Measurements from ENCODE around the gene NRP1. TPM values are rescaled to one million over a fixed set of nuclear protein-coding genes. Genes with fewer than 3 reads are reported as not detected.
"Not testable (repeated sequence)": the region's sequence is repeated elsewhere in the genome, so short reads cannot be mapped to it uniquely, and the experiment has no call there.

NRP1 gene
- total and polyA plus RNA-seq, 2 donors = 15.4 to 15.8 TPM

DNA sequence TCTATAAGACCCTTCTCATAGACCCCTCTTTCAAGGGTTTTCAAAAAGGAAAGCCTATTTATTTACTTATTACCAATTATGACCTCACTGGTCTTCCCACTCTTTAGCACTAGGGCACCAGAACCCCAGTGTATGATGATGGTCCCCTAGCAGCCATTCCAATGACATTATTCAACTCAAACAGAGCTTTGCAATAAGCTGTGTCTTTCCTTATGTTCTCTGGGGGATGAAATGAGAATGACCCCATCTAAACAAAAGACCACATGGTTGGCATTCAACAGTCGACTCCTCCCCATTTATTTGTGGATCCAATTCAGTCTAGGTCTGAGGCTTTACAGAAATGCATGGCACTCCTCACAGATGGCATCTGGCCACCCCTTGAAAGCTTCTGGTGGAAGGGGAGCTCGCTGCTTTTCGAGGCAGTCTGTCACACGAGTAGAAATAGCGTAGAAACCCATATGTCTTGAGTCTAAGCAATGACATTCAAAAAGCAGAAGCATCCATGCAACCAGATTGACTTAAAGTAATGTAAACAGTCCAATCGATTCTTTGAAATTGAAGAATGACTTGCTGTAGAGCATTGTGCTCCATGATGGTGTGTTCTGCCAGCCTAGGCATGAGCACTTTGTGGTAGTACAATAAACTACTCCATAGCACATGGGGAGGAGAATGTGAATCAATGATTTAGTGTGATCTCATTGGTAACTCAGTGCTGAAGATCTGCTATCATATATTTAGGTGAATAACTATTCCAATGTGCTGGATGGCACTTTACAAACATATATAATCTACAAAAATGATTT lies 29.8 kb downstream of the NRP1 start:
- 87% methylated on average over 6 of the region's 6 CpGs for WGBS
- Histone ChIP-seq H3K9me3 (ENCODE audit: control insufficient read depth in 2 of 2, insufficient read depth in 1 of 2, low read length in 1 of 2) (no peaks in the 10 kb centered on the region), H3K4me3 (ENCODE audit: low read length in 2 of 2) (no peak overlapping the region), H3K36me3 (ENCODE audit: control insufficient read depth in 2 of 2, insufficient read depth in 2 of 2, low read length in 1 of 2) (no peaks in the 10 kb centered on the region), H3K4me1 (ENCODE audit: control insufficient read depth in 2 of 2, insufficient read depth in 2 of 2, low read length in 2 of 2) (no peaks in the 10 kb centered on the region), H3K27ac (ENCODE audit: low read depth in 1 of 2, low read length in 1 of 2) (no peak overlapping the region), H3K27me3 (ENCODE audit: control insufficient read depth in 2 of 2, insufficient read depth in 1 of 2, low read length in 1 of 2) (no peaks in the 10 kb centered on the region)
- DNase-seq (ENCODE audit: low read depth in 6 of 9, low spot score in 9 of 9) = no peak

DNA sequence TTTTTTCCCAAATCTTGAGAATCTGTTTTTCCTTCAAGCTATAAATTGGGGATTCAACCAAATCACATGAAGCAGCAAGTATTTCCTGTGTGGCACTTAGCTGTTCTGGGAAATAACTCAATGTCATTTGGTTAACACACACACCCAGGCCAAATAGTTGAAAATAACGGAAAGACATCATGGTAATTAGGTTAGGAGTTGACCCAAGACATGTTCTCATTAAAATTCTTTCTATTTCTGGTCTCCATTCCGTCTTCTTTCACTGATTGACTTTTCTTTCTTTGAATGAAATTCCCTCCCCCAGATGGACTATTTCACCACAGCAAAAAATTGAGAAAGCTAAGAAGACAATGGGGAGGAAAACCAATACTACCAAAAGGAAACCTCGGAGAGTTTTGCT lies 30.5 kb downstream of the NRP1 start:
- Histone ChIP-seq H3K27ac (ENCODE audit: low read depth in 1 of 2, low read length in 1 of 2) (no peak overlapping the region), H3K9me3 (ENCODE audit: control insufficient read depth in 2 of 2, insufficient read depth in 1 of 2, low read length in 1 of 2) (no peaks in the 10 kb centered on the region), H3K27me3 (ENCODE audit: control insufficient read depth in 2 of 2, insufficient read depth in 1 of 2, low read length in 1 of 2) (no peaks in the 10 kb centered on the region), H3K4me1 (ENCODE audit: control insufficient read depth in 2 of 2, insufficient read depth in 2 of 2, low read length in 2 of 2) (peaks cover 0 to under 1% of the 10 kb centered on the region in 2 donors), H3K36me3 (ENCODE audit: control insufficient read depth in 2 of 2, insufficient read depth in 2 of 2, low read length in 1 of 2) (no peaks in the 10 kb centered on the region), H3K4me3 (ENCODE audit: low read length in 2 of 2) (no peak overlapping the region)
- no peak for DNase-seq (ENCODE audit: low read depth in 6 of 9, low spot score in 9 of 9)
- 92% methylated on average over 3 of the region's 3 CpGs for WGBS

DNA sequence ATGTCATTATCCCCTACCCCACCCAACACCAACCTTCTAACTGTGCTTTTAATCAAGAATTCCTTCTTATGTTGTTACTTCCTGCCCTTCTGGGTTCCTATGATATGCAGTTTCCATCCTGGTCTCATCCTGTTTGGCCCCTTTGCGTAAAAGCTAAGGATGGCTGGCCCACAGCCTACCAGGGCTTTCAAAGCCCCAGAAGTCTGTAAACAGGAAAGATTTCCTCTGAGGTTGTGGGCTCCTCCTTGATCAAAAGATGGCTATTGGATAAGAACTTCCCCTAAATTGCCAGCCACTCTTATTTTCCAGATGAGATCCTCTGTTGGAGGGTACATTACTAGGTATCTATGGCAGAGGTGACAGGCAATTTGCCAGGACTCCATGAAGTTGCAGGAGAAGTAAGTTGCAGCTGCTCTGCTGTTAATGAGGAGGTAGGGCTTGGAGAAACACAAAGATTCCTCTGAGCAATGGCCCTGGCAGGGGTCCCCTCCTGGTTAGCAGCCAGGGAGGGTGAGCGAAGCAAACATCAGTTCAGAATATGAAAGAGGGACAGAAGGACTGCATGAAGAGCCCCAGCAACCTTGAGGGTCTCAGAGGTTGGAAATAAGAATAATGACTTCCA lies 32.1 kb downstream of the NRP1 start:
- Histone ChIP-seq H3K36me3 (ENCODE audit: control insufficient read depth in 2 of 2, insufficient read depth in 2 of 2, low read length in 1 of 2) (no peaks in the 10 kb centered on the region), H3K9me3 (ENCODE audit: control insufficient read depth in 2 of 2, insufficient read depth in 1 of 2, low read length in 1 of 2) (no peaks in the 10 kb centered on the region), H3K27me3 (ENCODE audit: control insufficient read depth in 2 of 2, insufficient read depth in 1 of 2, low read length in 1 of 2) (no peaks in the 10 kb centered on the region), H3K27ac (ENCODE audit: low read depth in 1 of 2, low read length in 1 of 2) (no peak overlapping the region), H3K4me3 (ENCODE audit: low read length in 2 of 2) (no peak overlapping the region), H3K4me1 (ENCODE audit: control insufficient read depth in 2 of 2, insufficient read depth in 2 of 2, low read length in 2 of 2) (peaks cover 5 to 6% of the 10 kb centered on the region in 2 donors)
- DNase-seq (ENCODE audit: low read depth in 6 of 9, low spot score in 9 of 9) = no peak
- 95% methylated on average over 2 of the region's 2 CpGs for WGBS

DNA sequence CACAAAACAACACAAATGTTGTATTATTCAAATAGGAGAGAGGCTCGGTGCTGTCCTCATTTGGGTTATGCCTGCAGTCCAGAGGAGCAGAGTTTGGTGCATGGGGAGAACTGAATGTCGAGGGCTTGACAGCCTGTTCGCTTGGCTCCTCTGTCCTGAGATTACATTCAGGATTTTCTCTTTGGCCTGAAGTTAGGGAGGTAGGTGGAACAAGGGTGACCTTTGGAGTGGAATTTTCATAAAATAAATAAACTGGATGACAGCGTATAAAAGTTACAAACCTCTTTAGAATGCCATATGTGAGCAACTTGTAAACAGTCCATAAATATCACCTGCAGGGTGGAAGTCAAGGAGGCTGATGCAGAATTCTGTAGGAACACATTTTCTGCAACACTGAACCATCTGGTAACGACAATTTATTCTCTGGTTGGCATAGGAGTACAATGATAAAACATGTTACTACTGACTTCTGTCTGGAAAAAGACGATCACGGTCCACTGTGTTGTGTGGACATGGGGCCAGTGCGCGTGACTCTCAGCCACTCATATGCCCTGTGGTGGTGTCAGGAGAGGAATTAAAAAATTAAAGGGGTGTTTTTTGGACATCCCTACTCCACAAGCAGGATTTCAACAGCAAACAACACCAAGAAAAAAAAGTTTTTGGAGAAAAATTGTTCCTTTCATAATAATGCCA lies 33.2 kb downstream of the NRP1 start:
- no peak for DNase-seq (ENCODE audit: low read depth in 6 of 9, low spot score in 9 of 9)
- Histone ChIP-seq H3K9me3 (ENCODE audit: control insufficient read depth in 2 of 2, insufficient read depth in 1 of 2, low read length in 1 of 2) (no peaks in the 10 kb centered on the region), H3K27ac (ENCODE audit: low read depth in 1 of 2, low read length in 1 of 2) (no peak overlapping the region), H3K27me3 (ENCODE audit: control insufficient read depth in 2 of 2, insufficient read depth in 1 of 2, low read length in 1 of 2) (no peaks in the 10 kb centered on the region), H3K4me3 (ENCODE audit: low read length in 2 of 2) (no peak overlapping the region), H3K36me3 (ENCODE audit: control insufficient read depth in 2 of 2, insufficient read depth in 2 of 2, low read length in 1 of 2) (no peaks in the 10 kb centered on the region), H3K4me1 (ENCODE audit: control insufficient read depth in 2 of 2, insufficient read depth in 2 of 2, low read length in 2 of 2) (peaks cover 5 to 6% of the 10 kb centered on the region in 2 donors)
- WGBS = 93% methylated on average over 9 of the region's 9 CpGs

DNA sequence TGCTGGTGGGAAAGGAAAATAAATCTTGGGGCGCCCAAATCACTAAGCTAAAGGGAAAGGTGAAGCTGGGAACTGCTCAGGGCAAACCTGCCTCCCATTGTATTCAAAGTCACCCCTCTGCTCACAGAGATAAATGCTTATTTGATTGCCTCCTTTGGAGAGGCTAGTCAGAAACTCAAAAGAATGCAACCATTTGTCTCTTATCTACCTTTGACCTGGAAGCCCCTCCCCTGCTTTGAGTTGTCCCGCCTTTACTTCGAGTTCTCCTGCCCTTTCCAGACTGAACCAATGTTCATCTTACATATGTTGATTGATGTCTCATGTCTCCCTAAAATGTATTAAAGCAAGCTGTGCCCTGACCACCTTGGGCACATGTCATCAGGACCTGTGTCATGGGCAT lies 33.9 kb downstream of the NRP1 start:
- not testable (repeated sequence) for H3K27me3 ChIP-seq (ENCODE audit: control insufficient read depth in 2 of 2, insufficient read depth in 1 of 2, low read length in 1 of 2); H3K4me3 ChIP-seq (ENCODE audit: low read length in 2 of 2); H3K9me3 ChIP-seq (ENCODE audit: control insufficient read depth in 2 of 2, insufficient read depth in 1 of 2, low read length in 1 of 2); H3K4me1 ChIP-seq (ENCODE audit: control insufficient read depth in 2 of 2, insufficient read depth in 2 of 2, low read length in 2 of 2); H3K27ac ChIP-seq (ENCODE audit: low read depth in 1 of 2, low read length in 1 of 2); H3K36me3 ChIP-seq (ENCODE audit: control insufficient read depth in 2 of 2, insufficient read depth in 2 of 2, low read length in 1 of 2); DNase-seq (ENCODE audit: low read depth in 6 of 9, low spot score in 9 of 9)
- WGBS = 97% methylated on average over 3 of the region's 3 CpGs

DNA sequence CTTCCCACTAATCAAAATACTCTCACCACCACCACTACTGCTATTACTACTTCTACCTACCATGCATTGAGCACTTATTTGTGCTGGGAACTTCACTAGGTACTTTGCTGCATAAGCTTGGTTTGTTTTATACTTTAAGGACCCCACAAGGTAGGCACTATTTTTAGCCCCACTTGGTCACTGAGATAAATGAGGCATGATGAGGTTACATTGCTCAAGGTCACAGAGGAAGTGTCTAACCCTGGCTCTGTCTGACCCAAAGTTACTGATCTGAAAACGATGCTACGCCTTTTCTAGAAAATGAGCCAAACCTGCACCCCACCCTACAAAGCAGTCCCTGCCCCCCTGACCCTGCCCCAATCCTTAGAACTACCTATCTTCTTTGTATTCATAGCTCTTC lies 35.6 kb downstream of the NRP1 start:
- no peak overlapping the region for H3K4me3 ChIP-seq (ENCODE audit: low read length in 2 of 2)
- H3K4me1 ChIP-seq (ENCODE audit: control insufficient read depth in 2 of 2, insufficient read depth in 2 of 2, low read length in 2 of 2) = peaks cover 5 to 6% of the 10 kb centered on the region in 2 donors
- H3K36me3 ChIP-seq (ENCODE audit: control insufficient read depth in 2 of 2, insufficient read depth in 2 of 2, low read length in 1 of 2) = no peaks in the 10 kb centered on the region
- 94% methylated on average over 2 of the region's 2 CpGs for WGBS
- no peak overlapping the region for H3K27ac ChIP-seq (ENCODE audit: low read depth in 1 of 2, low read length in 1 of 2)
- H3K27me3 ChIP-seq (ENCODE audit: control insufficient read depth in 2 of 2, insufficient read depth in 1 of 2, low read length in 1 of 2) = no peaks in the 10 kb centered on the region
- no peak for DNase-seq (ENCODE audit: low read depth in 6 of 9, low spot score in 9 of 9)
- no peaks in the 10 kb centered on the region for H3K9me3 ChIP-seq (ENCODE audit: control insufficient read depth in 2 of 2, insufficient read depth in 1 of 2, low read length in 1 of 2)

DNA sequence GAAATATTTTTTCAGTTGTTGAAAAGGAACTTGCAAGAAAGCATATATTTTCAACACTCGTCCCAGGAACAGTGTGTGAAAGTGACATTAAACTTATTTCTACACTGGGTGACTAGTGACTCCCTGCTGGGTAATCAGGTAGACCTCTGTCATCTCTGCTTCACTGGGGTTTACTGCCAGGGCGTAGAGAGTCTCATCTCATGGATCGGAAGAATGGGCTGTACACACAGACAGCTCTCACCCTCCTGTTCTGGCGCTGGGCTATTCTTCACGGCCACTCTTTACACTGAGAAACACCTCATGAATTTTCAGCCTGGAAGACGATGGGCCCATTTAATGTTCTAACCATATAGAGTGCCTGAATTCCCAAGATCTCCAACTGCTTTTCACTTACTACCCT lies 36.4 kb downstream of the NRP1 start:
- 98% methylated on average over 6 of the region's 6 CpGs for WGBS

DNA sequence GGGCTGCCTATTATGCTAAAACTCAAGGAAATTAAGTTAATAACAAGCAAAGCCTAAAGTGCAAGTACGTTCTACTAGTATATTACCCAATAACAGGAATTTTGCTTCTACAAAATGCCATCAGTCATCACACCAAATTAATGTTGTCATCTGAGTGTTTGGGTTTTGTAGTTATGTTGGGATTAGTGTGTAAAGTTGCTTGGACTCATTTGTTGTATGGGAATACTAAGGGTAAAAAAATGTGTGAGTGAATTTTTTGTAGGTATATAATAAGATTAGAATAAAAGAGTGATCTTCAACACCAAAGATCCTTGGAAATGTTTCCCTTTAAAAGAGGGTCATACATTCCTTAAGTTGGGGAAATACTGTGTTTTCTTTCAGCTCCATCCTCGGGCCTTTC lies 38.6 kb downstream of the NRP1 start:
- 75% methylated on average over 2 of the region's 2 CpGs for WGBS
- Histone ChIP-seq H3K4me1 (ENCODE audit: control insufficient read depth in 2 of 2, insufficient read depth in 2 of 2, low read length in 2 of 2) (peaks cover 5 to 6% of the 10 kb centered on the region in 2 donors), H3K27ac (ENCODE audit: low read depth in 1 of 2, low read length in 1 of 2) (no peak overlapping the region)

More for the DNA sequence above, 36.4 kb downstream of the NRP1 start:
- no peak for DNase-seq (ENCODE audit: low read depth in 6 of 9, low spot score in 9 of 9)
- H3K9me3 ChIP-seq (ENCODE audit: control insufficient read depth in 2 of 2, insufficient read depth in 1 of 2, low read length in 1 of 2) = no peaks in the 10 kb centered on the region
- no peaks in the 10 kb centered on the region for H3K36me3 ChIP-seq (ENCODE audit: control insufficient read depth in 2 of 2, insufficient read depth in 2 of 2, low read length in 1 of 2)
- peaks cover 5 to 6% of the 10 kb centered on the region in 2 donors for H3K4me1 ChIP-seq (ENCODE audit: control insufficient read depth in 2 of 2, insufficient read depth in 2 of 2, low read length in 2 of 2)
- H3K4me3 ChIP-seq (ENCODE audit: low read length in 2 of 2) = no peak overlapping the region
- H3K27me3 ChIP-seq (ENCODE audit: control insufficient read depth in 2 of 2, insufficient read depth in 1 of 2, low read length in 1 of 2) = no peaks in the 10 kb centered on the region
- H3K27ac ChIP-seq (ENCODE audit: low read depth in 1 of 2, low read length in 1 of 2) = no peak overlapping the region

DNA sequence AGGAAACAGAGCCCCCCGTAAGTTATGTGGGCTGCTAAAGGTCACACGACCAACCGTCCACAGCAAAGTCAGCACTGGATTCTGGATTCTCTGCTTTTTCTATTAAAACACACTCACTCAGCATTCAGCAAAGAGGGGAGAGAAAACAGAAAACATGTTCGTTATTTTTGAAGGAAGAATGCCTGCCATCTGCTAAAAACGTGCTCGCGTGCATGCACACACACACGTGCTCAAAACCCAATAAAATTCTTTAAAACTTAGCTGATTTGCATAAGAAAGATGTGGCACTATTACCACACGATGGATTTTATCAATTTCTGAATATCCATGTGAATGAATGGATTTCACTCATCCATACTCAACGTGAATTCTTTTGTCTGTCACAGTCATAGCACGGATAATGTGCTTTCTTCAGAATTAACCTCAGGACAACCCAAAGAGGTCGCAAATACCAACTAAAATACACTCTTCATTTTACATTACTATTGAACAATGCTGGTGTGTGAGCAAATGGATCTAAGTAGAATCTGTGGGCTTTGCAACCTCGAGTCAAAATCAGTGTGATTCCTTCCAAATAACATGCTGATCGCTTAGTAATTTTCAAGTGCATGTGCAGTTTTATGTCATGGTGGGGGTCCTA lies 40.8 kb downstream of the NRP1 start:
- no peaks in the 10 kb centered on the region for H3K9me3 ChIP-seq (ENCODE audit: control insufficient read depth in 2 of 2, insufficient read depth in 1 of 2, low read length in 1 of 2)
- H3K4me3 ChIP-seq (ENCODE audit: low read length in 2 of 2) = no peak overlapping the region
- no peak for DNase-seq (ENCODE audit: low read depth in 6 of 9, low spot score in 9 of 9)
- no peak overlapping the region for H3K27ac ChIP-seq (ENCODE audit: low read depth in 1 of 2, low read length in 1 of 2)
- H3K36me3 ChIP-seq (ENCODE audit: control insufficient read depth in 2 of 2, insufficient read depth in 2 of 2, low read length in 1 of 2) = no peaks in the 10 kb centered on the region
- peaks cover under 1 to 6% of the 10 kb centered on the region in 2 donors for H3K4me1 ChIP-seq (ENCODE audit: control insufficient read depth in 2 of 2, insufficient read depth in 2 of 2, low read length in 2 of 2)
- WGBS = 95% methylated on average over 14 of the region's 14 CpGs
- H3K27me3 ChIP-seq (ENCODE audit: control insufficient read depth in 2 of 2, insufficient read depth in 1 of 2, low read length in 1 of 2) = no peaks in the 10 kb centered on the region

More for the DNA sequence above, 38.6 kb downstream of the NRP1 start:
- Histone ChIP-seq H3K4me3 (ENCODE audit: low read length in 2 of 2) (no peak overlapping the region), H3K27me3 (ENCODE audit: control insufficient read depth in 2 of 2, insufficient read depth in 1 of 2, low read length in 1 of 2) (no peaks in the 10 kb centered on the region), H3K9me3 (ENCODE audit: control insufficient read depth in 2 of 2, insufficient read depth in 1 of 2, low read length in 1 of 2) (no peaks in the 10 kb centered on the region), H3K36me3 (ENCODE audit: control insufficient read depth in 2 of 2, insufficient read depth in 2 of 2, low read length in 1 of 2) (no peaks in the 10 kb centered on the region)
- no peak for DNase-seq (ENCODE audit: low read depth in 6 of 9, low spot score in 9 of 9)
